HepG2 (cell line): ENCODE results near the gene NFKBIL1. TPM values are rescaled to one million over a fixed set of nuclear protein-coding genes. Genes with fewer than 3 reads are reported as not detected.

Experiments
- EED ChIP-seq: sonication (generic); formaldehyde crosslinking; IDR thresholded peaks from 2 replicates; pipeline ENCODE4 v1.5.0; 2020; ENCODE audit warnings: mild to moderate bottlenecking, missing genetic modification reagents
- NFKBIZ ChIP-seq: IDR thresholded peaks from 2 replicates; pipeline ENCODE4 v1.6.1; 2018; ENCODE audit warnings: missing genetic modification reagents, missing compliant biosample characterization
- NR2F1 ChIP-seq, 2 experiments: fragments of 450-650 bp in 1 of 2; formaldehyde crosslinking in 1 of 2; IDR thresholded peaks; 2 replicates each; pipeline versions ENCODE4 v1.5.0 to v1.6.1; 2016 to 2020; ENCODE audit warnings: mild to moderate bottlenecking in 1 of 2, missing compliant biosample characterization in 1 of 2, missing genetic modification reagents in 1 of 2, moderate library complexity in 1 of 2
- SMARCC2 ChIP-seq: fragments of 450-650 bp; IDR thresholded peaks from 2 replicates; pipeline ENCODE4 v1.6.1; 2017; ENCODE audit warnings: antibody characterized with exemption, mild to moderate bottlenecking
- SOX13 ChIP-seq, 3 experiments: fragments of 450-650 bp in 1 of 3; sonication (generic) in 1 of 3; formaldehyde crosslinking in 1 of 3; IDR thresholded peaks in 2 of 3; conservative IDR thresholded peaks in 1 of 3; 2 replicates each; pipeline versions ENCODE4 v1.5.0 to v1.6.1; 2016 to 2020; ENCODE audit warnings: antibody characterized with exemption in 1 of 3, mild to moderate bottlenecking in 1 of 3, missing compliant biosample characterization in 1 of 3, missing genetic modification reagents in 1 of 3, moderate library complexity in 1 of 3
- SOX5 ChIP-seq: IDR thresholded peaks from 2 replicates; pipeline ENCODE4 v1.6.1; 2016; ENCODE audit warnings: borderline replicate concordance
- ZKSCAN1 ChIP-seq: fragments of 150-350 bp; IDR thresholded peaks from 2 replicates; pipeline ENCODE4 v1.6.1; 2014; ENCODE audit warnings: low read length
- ZNF121 ChIP-seq: sonication (generic); formaldehyde crosslinking; IDR thresholded peaks from 2 replicates; pipeline ENCODE4 v1.5.0; 2020; ENCODE audit warnings: mild to moderate bottlenecking, missing genetic modification reagents
- ZNF335 ChIP-seq: sonication (generic); formaldehyde crosslinking; IDR thresholded peaks from 2 replicates; pipeline ENCODE4 v1.4.0; 2020; ENCODE audit warnings: missing genetic modification reagents
- ZNF558 ChIP-seq: sonication (generic); formaldehyde crosslinking; IDR thresholded peaks from 2 replicates; pipeline ENCODE4 v1.9.0; 2022; ENCODE audit warnings: mild to moderate bottlenecking, missing genetic modification reagents, borderline replicate concordance
- polyA plus RNA-seq, 8 experiments: library from polyadenylated mRNA; depleted of rRNA in 3 of 8; stranded (reverse) in 7 of 8; unstranded in 1 of 8; fragments of >200 nt; fragmentation: Illumina TruSeq in 4 of 8; extraction: Trizol in 4 of 8; gene quantifications; 2 replicates each; pipeline versions ENCODE4 v1.2.1 to v1.2.3, GENCODE V29; 2011 to 2016; ENCODE audit warnings: low read depth in 4 of 8, missing spikeins in 1 of 8, mixed read lengths in 1 of 8; ENCODE audit not compliant: insufficient read depth in 1 of 8
- total RNA-seq, 5 experiments: library from RNA; depleted of rRNA; stranded (reverse); fragments of >200 nt; fragmentation: Illumina TruSeq; extraction: Trizol; gene quantifications; 2 replicates each; pipeline ENCODE4 v1.2.3, GENCODE V29; 2016; ENCODE audit warnings: low read depth in 1 of 5
- TF ChIP-seq, protein P1 (sequence below): sonication (generic); formaldehyde crosslinking; conservative IDR thresholded peaks from 2 replicates; pipeline ENCODE4 v1.8.0; 2022; ENCODE audit warnings: mild to moderate bottlenecking, moderate library complexity, missing genetic modification reagents
- TF ChIP-seq, protein P2 (sequence below): IDR thresholded peaks from 2 replicates; pipeline ENCODE4 v1.4.0; 2020; ENCODE audit warnings: mild to moderate bottlenecking, missing genetic modification reagents
- TF ChIP-seq, protein P3 (sequence below): sonication (generic); formaldehyde crosslinking; conservative IDR thresholded peaks from 2 replicates; pipeline ENCODE4 v1.4.0; 2020; ENCODE audit warnings: mild to moderate bottlenecking, missing genetic modification reagents, moderate library complexity
- TF ChIP-seq, protein P4 (sequence below): sonication (generic); formaldehyde crosslinking; IDR thresholded peaks from 2 replicates; pipeline ENCODE4 v1.5.0; 2020; ENCODE audit warnings: mild to moderate bottlenecking, missing genetic modification reagents
- TF ChIP-seq, protein P5 (sequence below): sonication (generic); formaldehyde crosslinking; IDR thresholded peaks from 2 replicates; pipeline ENCODE4 v1.9.0; 2022; ENCODE audit warnings: low read depth, missing genetic modification reagents

The NFKBIL1 gene
- total and polyA plus RNA-seq, 2 of the 13 experiments (the other 11 are each of a cell fraction or from before 2014, with no cell fraction given) = 9.7 to 19.5 TPM

DNA sequence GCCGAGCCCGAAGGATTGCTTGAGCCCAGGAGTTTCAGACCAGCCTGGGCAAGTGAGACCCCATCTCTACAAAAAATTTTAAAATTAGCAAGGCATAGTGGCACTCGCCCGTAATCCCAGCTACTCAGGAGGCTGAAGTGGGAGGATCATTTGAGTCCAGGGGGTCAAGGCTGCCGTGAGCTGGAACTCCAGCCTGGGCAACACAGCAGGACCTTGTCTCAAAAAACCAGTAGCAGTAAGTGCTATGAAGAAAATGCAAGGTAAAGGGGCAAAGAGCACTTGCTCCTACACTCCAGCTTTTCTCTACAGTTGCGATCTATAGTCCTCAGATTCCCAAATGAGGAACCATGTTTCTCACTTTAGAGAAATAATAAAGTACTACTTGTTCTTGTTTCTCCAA, 3.8 kb upstream of the NFKBIL1 start (continued):
- TF ChIP-seq, protein P1, sequence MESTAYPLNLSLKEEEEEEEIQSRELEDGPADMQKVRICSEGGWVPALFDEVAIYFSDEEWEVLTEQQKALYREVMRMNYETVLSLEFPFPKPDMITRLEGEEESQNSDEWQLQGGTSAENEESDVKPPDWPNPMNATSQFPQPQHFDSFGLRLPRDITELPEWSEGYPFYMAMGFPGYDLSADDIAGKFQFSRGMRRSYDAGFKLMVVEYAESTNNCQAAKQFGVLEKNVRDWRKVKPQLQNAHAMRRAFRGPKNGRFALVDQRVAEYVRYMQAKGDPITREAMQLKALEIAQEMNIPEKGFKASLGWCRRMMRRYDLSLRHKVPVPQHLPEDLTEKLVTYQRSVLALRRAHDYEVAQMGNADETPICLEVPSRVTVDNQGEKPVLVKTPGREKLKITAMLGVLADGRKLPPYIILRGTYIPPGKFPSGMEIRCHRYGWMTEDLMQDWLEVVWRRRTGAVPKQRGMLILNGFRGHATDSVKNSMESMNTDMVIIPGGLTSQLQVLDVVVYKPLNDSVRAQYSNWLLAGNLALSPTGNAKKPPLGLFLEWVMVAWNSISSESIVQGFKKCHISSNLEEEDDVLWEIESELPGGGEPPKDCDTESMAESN (CRISPR knock-in tag) = 0 out of 2 replicates have a peak, but pooled peaks have one; percentile 15
- TF ChIP-seq, protein P2, sequence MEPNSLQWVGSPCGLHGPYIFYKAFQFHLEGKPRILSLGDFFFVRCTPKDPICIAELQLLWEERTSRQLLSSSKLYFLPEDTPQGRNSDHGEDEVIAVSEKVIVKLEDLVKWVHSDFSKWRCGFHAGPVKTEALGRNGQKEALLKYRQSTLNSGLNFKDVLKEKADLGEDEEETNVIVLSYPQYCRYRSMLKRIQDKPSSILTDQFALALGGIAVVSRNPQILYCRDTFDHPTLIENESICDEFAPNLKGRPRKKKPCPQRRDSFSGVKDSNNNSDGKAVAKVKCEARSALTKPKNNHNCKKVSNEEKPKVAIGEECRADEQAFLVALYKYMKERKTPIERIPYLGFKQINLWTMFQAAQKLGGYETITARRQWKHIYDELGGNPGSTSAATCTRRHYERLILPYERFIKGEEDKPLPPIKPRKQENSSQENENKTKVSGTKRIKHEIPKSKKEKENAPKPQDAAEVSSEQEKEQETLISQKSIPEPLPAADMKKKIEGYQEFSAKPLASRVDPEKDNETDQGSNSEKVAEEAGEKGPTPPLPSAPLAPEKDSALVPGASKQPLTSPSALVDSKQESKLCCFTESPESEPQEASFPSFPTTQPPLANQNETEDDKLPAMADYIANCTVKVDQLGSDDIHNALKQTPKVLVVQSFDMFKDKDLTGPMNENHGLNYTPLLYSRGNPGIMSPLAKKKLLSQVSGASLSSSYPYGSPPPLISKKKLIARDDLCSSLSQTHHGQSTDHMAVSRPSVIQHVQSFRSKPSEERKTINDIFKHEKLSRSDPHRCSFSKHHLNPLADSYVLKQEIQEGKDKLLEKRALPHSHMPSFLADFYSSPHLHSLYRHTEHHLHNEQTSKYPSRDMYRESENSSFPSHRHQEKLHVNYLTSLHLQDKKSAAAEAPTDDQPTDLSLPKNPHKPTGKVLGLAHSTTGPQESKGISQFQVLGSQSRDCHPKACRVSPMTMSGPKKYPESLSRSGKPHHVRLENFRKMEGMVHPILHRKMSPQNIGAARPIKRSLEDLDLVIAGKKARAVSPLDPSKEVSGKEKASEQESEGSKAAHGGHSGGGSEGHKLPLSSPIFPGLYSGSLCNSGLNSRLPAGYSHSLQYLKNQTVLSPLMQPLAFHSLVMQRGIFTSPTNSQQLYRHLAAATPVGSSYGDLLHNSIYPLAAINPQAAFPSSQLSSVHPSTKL (CRISPR knock-in tag) = peak; percentile 26; the same call in 1 of the 2 replicates
- TF ChIP-seq EED (CRISPR knock-in tag) (no peak), ZKSCAN1 (no peak), ZNF335 (CRISPR knock-in tag) (peak; percentile 69; the same call in 1 of the 2 replicates), NR2F1 (CRISPR knock-in tag; IDR thresholded peaks at IDR 0.05) (0 out of 4 replicates have a peak, but pooled peaks of 1 of the 2 experiments have one; percentile 24), SOX5 (CRISPR knock-in tag) (no peak), ZNF558 (CRISPR knock-in tag) (no peak), ZNF121 (CRISPR knock-in tag) (peak; percentile 97), NFKBIZ (CRISPR knock-in tag) (0 out of 2 replicates have a peak, but pooled peaks have one; percentile 40), SMARCC2 (no peak), SOX13 (IDR thresholded peaks at IDR 0.05) (no peak), SOX13 (CRISPR knock-in tag; conservative IDR thresholded peaks at IDR 0.05 in 1 of 2, IDR thresholded peaks at IDR 0.05 in 1 of 2) (0 out of 4 replicates have a peak, but pooled peaks of 1 of the 2 experiments have one; percentile 4)
- TF ChIP-seq, protein P3, sequence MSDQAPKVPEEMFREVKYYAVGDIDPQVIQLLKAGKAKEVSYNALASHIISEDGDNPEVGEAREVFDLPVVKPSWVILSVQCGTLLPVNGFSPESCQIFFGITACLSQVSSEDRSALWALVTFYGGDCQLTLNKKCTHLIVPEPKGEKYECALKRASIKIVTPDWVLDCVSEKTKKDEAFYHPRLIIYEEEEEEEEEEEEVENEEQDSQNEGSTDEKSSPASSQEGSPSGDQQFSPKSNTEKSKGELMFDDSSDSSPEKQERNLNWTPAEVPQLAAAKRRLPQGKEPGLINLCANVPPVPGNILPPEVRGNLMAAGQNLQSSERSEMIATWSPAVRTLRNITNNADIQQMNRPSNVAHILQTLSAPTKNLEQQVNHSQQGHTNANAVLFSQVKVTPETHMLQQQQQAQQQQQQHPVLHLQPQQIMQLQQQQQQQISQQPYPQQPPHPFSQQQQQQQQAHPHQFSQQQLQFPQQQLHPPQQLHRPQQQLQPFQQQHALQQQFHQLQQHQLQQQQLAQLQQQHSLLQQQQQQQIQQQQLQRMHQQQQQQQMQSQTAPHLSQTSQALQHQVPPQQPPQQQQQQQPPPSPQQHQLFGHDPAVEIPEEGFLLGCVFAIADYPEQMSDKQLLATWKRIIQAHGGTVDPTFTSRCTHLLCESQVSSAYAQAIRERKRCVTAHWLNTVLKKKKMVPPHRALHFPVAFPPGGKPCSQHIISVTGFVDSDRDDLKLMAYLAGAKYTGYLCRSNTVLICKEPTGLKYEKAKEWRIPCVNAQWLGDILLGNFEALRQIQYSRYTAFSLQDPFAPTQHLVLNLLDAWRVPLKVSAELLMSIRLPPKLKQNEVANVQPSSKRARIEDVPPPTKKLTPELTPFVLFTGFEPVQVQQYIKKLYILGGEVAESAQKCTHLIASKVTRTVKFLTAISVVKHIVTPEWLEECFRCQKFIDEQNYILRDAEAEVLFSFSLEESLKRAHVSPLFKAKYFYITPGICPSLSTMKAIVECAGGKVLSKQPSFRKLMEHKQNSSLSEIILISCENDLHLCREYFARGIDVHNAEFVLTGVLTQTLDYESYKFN (CRISPR knock-in tag) = peak; percentile 54
- TF ChIP-seq, protein P4, sequence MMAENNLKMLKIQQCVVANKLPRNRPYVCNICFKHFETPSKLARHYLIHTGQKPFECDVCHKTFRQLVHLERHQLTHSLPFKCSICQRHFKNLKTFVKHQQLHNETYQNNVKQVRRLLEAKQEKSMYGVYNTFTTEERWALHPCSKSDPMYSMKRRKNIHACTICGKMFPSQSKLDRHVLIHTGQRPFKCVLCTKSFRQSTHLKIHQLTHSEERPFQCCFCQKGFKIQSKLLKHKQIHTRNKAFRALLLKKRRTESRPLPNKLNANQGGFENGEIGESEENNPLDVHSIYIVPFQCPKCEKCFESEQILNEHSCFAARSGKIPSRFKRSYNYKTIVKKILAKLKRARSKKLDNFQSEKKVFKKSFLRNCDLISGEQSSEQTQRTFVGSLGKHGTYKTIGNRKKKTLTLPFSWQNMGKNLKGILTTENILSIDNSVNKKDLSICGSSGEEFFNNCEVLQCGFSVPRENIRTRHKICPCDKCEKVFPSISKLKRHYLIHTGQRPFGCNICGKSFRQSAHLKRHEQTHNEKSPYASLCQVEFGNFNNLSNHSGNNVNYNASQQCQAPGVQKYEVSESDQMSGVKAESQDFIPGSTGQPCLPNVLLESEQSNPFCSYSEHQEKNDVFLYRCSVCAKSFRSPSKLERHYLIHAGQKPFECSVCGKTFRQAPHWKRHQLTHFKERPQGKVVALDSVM (CRISPR knock-in tag) = peak; percentile 95
- TF ChIP-seq, protein P5, sequence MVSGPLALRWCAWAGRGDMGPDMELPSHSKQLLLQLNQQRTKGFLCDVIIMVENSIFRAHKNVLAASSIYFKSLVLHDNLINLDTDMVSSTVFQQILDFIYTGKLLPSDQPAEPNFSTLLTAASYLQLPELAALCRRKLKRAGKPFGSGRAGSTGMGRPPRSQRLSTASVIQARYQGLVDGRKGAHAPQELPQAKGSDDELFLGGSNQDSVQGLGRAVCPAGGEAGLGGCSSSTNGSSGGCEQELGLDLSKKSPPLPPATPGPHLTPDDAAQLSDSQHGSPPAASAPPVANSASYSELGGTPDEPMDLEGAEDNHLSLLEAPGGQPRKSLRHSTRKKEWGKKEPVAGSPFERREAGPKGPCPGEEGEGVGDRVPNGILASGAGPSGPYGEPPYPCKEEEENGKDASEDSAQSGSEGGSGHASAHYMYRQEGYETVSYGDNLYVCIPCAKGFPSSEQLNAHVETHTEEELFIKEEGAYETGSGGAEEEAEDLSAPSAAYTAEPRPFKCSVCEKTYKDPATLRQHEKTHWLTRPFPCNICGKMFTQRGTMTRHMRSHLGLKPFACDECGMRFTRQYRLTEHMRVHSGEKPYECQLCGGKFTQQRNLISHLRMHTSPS (CRISPR knock-in tag) = no peak
